ENCODE measurements around the gene SPON1.

SPON1 gene

DNA sequence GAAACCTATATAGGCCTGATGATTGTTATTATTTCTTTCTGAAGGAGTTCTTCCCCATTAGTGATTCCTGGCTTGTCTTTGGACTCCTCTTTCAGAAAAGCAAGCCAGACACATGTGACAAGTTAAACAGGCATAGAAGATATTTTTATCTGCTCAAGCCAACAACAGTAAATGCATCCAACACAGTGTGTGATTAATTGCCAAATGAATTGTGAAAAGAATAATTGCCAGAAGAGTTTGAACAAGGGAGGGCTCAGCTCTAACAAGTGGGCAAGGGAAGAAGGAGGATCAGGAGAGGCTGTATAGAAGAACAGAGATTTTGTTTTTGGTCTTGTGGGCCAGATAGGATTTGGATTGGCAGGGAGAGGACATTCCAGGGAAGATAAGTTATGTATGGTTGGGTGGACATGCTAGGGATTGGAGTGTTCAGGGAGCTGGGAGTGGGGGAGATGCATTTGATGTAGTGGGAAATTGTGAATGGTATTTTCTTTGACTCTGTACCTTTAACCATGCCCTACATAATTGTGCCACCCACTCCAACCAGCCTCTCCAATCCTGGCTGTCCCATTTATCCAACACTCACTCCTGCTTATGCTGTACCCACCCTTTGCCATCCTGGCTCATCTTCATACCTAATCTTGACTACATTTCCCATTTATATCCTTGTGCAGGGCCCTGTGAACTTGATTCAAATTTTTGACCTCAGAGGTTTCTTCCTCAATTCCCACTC lies 223.7 kb downstream of the SPON1 start:
- no peak for DNase-seq (ENCODE audit: low spot score)

- no peak for DNase-seq (ENCODE audit: low spot score)
These were observed 227.4 kb downstream of the SPON1 start for GRCh38 chr11:14189874-14190273.

- DNase-seq (ENCODE audit: low spot score) = no peak
These were observed 228.7 kb downstream of the SPON1 start for GRCh38 chr11:14190992-14191778.

DNA sequence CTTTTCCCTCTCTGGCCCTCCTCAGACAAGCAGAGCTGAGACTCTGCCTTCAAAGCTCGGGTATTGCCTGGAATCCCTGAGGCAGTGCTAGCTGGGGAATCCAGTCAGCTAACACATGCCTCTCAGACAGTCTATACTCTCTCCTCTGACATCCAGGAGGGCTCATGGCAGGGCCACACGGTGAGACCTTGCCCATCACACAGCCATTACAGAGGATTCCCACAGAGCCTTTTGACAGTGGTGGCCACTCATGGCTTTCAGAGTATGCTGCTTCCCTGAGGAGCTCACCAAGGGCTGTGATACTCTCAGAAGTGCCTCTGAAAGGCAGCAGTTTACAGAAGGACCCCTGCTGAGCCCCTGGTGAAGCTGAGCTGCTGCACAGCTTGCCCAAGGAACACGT lies 231.1 kb downstream of the SPON1 start:
- no peak for DNase-seq (ENCODE audit: low spot score)

DNA sequence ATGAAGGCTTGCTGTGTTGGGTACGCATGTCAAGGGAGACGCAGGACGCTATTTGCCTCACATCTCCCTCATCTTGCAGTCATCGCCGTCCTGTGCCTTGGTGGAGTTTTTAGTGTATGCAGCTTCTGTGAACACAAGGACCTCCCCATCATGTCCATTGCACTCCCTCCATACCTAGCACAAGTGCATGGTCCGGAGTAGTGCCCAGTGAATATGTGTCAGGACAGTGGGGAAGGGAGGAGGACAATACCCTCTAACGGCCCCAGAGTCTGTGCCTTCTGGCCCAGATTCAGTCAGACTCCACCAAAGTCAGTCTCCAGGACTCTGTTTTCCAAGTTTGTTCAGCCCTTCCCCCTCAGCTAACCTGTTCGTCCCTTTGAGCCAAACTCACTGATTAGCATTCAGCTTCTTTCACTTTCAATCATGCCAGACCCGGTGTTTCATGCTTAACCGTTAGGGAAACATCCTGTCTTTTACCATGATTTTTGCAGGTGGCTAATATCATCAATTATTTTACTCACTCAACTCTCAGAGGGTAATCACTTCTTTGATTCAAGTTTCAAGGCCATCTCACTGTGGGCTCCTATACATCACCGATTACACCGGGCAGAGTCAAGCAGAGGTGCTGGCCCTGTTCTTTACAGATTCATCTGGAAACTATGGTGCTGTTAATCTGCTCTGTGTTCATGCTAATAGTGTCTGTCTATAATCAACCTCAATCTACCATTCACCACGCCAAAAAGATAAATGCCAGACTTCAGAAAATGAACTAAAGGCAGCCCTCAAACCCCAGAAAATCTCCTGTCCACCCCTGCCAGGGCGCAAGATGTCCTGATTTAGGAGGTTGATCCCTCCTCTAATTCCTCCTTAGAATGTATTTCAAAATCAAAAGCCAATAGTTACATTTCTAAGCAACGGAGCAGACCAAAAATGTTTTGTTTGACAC lies 240.0 kb downstream of the SPON1 start:
- peak; percentile 24 for DNase-seq (ENCODE audit: low spot score)

DNA sequence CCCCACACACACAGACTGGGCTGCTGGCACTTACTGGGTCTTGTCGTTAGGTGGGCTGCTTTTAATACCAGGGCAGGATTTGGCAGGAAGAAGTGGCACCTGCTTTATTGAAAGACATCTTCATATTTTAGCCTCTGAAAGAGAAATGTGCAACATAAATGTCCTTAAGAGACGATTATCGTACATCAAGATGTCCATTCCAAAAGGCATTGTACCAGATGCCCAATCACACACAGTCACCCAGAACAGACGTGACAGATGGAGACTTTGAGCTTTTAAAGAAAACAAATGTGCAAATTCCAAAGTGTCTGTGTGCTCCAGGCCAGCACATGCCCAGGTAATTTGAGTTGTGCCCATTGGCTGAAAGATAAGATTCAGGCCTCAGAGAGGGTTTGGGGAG lies 240.8 kb downstream of the SPON1 start:
- DNase-seq (ENCODE audit: low spot score) = no peak

- no peak for DNase-seq (ENCODE audit: low spot score)
These were observed 250.5 kb downstream of the SPON1 start for GRCh38 chr11:14212986-14213385.

- DNase-seq (ENCODE audit: low spot score) = no peak
These were observed 256.2 kb downstream of the SPON1 start for GRCh38 chr11:14218728-14219127.

DNA sequence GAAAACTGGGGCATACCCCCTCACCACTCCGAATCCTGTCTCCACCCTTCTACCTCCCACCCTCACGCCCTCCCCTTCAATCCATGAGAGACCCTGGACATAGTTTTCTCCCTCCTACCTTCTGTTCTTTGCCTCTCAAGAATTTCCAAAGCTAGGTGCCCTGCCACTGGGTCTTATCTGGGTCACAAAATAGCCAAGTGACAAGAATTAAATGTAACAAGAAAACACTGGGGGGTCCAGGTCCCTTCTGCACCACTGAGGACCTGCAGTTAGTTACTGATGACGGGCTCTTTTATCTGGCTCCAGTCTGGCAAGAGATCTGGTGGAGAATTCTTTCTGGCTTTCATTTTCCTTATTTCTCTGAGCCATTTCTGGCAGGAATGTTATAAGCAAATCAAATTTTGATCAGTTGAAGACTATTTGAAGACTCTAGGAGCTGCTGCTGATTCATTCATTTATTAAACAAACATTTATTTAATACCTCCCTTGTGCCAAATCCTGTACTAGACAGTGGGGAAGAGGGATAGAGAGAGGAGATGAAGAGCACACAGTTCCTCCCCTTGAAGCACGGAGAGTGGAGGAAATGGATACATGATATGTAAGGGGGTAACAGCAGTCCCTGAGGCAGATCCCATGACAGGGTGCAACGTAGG lies 261.2 kb downstream of the SPON1 start:
- no peak for DNase-seq (ENCODE audit: low spot score)

GRCh38 chr11:14224395-14224794 lies 261.9 kb downstream of the SPON1 start:
- DNase-seq (ENCODE audit: low spot score) = no peak

DNA sequence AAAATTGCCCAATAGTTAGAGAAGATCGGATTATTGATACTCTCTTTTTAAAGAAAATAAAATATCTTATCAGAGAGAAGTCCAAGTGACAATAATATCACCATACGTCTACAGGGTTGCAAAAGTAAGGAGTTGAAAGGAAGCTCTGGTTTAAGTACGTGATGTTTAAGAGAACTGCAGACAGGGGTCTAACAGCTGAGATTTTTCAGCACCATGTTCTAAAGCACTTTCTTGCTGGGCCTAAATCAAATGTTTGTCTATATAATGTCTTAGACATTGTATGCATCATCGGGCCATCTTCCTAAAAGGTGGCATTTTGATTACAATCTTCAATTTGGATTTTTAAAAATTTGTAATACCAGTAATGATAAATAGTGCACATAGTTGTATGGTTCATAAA lies 263.1 kb downstream of the SPON1 start:
- no peak for DNase-seq (ENCODE audit: low spot score)

- no peak for DNase-seq (ENCODE audit: low spot score)
These were observed 265.8 kb downstream of the SPON1 start for GRCh38 chr11:14228356-14228755.

DNA sequence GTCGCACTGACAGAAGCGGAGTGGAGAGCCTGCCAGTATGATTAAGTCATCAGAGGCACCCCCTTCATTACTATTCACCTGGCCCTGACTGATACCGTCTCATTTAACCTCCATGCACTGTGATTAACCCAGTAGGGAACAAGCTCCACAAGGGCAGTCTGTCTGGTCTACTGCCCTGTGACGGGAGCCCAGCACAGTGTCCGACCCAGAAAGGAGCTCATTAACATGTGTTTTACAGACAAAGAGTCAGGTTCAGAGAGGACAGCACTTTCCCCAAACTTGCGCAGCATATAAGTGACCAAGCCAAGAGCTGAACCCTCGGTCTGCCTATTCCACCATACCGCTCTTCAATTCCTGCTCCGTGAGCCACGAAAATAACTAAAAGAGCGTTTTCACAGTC lies 266.9 kb downstream of the SPON1 start:
- DNase-seq (ENCODE audit: low spot score) = no peak

GRCh38 chr11:14230407-14230806 lies 267.9 kb downstream of the SPON1 start:
- no peak for DNase-seq (ENCODE audit: low spot score)

DNA sequence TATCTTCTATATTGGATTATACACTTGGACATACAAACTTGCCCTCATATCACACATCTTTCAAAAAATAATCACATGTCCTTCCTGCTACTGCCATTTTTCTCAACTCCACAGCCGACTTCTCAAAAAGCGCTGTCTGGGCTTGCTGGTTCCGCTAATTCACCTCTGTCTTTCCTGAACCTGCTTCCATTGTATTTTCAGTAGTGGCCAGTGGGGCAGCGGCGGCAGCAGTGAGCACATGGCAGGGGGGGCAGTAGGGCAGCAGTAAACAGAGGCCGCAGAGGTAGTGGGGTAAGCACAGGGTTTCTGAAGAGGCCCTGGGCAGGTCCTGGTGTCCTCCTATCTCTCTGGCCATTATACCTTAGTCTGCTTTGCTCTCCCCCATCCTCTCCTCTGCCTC lies 270.1 kb downstream of the SPON1 start:
- DNase-seq (ENCODE audit: low spot score) = no peak

DNA sequence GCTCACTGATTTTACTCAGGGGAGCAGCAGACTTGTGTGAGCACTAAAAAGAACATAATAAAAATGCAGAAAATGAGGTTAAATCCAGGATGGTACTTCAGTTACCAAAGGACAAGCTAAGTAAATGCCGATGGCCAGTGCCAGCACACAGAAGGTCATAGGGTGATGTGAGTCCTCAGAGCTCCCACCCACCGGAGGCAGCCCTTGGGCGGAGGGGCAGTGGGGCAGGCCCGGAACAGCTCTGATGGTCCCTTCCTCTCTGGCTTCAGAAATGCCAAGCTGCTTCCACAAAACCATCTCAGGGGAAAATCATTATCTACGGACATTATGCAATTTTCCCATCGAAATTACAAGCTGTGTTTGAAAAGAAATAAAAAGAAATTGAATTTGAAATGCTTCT lies 271.9 kb downstream of the SPON1 start:
- DNase-seq (ENCODE audit: low spot score) = no peak

DNA sequence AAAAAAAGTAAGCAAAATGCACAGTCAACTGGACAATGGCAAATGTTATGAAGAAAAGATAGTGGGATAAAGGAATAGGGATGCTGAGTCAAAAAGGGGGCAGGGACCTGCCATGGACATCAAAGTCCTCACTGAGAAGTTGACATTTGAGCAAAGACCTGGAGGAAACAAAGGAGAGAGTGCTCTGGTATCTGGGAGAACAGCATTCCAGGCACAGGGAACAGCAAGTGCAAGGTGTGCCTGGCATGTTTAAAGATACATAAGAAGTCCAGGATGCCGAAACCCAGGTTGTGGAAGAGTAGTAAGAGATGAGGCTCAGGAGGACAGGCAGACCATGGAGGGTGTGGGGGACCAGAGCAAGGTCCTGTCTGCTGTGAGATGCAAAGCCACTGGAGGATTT lies 273.2 kb downstream of the SPON1 start:
- DNase-seq (ENCODE audit: low spot score) = no peak

DNA sequence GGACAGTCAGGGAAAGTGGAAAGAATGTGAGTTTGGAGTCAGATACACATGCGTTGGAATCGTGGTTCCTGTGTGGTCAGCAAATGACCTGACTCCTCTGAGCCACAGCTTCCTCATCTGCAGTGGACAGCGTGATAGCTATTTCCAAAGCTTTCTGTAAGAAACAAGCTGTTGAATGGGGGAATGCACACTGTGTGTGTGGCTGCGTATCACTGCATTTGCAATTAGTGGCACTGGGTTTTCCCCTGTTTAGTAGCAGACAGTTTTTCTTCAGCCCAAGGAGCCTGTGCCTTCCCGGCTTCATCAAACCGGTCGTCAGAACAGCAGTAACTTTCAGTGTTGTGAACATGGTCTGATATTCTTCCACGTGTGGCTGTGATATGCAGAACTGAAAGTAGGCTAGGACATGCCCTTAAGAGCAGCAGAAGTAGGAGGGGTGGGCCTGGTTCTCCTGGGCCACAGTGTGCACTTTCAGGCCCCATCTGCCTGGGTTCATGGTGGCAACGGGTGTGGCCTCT lies 275.0 kb downstream of the SPON1 start:
- no peak for DNase-seq (ENCODE audit: low spot score)

DNA sequence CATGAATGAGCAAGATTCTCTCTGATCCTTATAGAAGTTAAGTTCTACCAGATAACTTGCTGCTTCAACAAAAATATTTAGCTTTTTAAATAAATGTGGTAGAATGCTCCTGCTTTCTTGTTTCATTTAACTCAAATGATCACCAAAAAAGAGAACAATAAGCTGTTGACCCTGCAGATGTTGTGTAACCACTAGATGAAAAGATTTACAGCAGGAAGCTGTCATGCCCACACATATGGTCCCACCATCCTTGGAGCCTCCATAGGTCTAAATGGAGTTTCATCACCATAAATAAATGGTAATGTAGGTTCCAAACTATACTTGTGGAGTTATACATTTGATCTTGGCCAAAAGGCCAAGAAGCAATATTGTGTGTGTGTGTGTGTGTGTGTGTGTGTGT lies 277.7 kb downstream of the SPON1 start:
- DNase-seq (ENCODE audit: low spot score) = no peak

GRCh38 chr11:14240951-14241350 lies 278.4 kb downstream of the SPON1 start:
- no peak for DNase-seq (ENCODE audit: low spot score)

- DNase-seq (ENCODE audit: low spot score) = no peak
These were observed 279.7 kb downstream of the SPON1 start for GRCh38 chr11:14242187-14242586.

DNA sequence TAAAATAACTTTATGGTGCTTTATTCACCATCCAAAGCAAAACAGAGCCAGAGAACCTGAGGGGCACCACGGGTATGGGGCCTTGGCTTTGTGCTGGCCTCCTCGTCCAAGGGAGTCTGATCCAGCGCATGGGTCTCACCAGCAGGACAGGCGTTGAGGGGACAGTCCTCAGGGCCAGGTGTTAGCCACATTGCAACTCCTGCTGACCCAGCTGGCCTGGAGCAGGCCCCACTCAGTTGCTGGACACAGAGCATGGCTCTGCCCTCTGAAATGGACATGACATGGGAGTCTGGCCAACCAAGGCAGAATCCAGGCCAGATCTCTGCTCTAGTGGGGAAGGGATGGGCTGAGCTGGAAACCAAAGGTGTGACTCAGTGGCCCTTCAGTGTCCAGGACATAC lies 280.2 kb downstream of the SPON1 start:
- DNase-seq (ENCODE audit: low spot score) = no peak
